ENCODE results near the gene EFNA5.

DNA sequence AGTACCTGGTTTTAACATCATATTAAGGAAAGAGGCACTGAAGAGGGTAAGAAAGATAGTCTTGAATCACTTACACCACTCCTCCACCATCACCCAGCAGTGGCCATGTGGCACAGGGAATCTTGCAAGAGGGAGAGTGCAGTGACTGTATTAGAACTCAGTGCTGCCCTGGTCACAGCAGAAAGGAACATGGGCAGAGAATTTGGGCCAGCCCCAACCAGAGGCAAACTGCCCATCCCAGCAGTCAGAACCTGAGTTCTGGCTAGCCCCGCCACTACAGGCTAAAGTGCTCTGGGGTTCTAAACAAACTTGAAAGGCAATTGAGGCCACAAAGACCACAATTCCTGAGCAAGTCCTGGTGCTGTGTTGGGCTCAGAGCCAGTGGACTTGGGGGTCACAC lies 16.7 kb upstream of the EFNA5 start:
- TF ChIP-seq POLR2AphosphoS5 (IDR thresholded peaks at IDR 0.05) (no peak), TAF1 (IDR thresholded peaks at IDR 0.05; ENCODE audit: low read depth) (no peak)
- TF ChIP-seq, protein P1, sequence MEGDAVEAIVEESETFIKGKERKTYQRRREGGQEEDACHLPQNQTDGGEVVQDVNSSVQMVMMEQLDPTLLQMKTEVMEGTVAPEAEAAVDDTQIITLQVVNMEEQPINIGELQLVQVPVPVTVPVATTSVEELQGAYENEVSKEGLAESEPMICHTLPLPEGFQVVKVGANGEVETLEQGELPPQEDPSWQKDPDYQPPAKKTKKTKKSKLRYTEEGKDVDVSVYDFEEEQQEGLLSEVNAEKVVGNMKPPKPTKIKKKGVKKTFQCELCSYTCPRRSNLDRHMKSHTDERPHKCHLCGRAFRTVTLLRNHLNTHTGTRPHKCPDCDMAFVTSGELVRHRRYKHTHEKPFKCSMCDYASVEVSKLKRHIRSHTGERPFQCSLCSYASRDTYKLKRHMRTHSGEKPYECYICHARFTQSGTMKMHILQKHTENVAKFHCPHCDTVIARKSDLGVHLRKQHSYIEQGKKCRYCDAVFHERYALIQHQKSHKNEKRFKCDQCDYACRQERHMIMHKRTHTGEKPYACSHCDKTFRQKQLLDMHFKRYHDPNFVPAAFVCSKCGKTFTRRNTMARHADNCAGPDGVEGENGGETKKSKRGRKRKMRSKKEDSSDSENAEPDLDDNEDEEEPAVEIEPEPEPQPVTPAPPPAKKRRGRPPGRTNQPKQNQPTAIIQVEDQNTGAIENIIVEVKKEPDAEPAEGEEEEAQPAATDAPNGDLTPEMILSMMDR (IDR thresholded peaks at IDR 0.05; ENCODE audit: poor library complexity, severe bottlenecking), result no peak

Measured in neural cell (in vitro differentiated cells).